Caco-2 (cell line): ENCODE results near the gene LRRK1. TPM values are rescaled to one million over a fixed set of nuclear protein-coding genes. Genes with fewer than 3 reads are reported as not detected.

Experiments used
- BruUV-seq: library from RNA; stranded (reverse); fragments of 400-500 nt; replicated peaks from 2 replicates; lab custom pipeline; 2021; lab: Mats Ljungman, UMichigan
- CTCF ChIA-PET: fragments of 300-600 bp; sonication (Branson Sonifier 250); formaldehyde crosslinking; loops from one replicate; lab custom pipeline; 2022; ENCODE audit warnings: antibody characterized with exemption; lab: Charles Lee
- POLR2A ChIA-PET: fragments of 300-600 bp; sonication (Branson Sonifier 250); formaldehyde crosslinking; loops from one replicate; lab custom pipeline; 2022; ENCODE audit warnings: antibody characterized with exemption; lab: Charles Lee
- DNase-seq, 2 experiments: peaks; one replicate each; pipeline versions ENCODE4 v3.0.0 to v3.0.0-alpha.2; 2020 to 2022
- H3K27me3 ChIP-seq: replicated peaks from 2 replicates; pipeline ENCODE4 v1.6.0; 2011; ENCODE audit warnings: low read length; ENCODE audit not compliant: control insufficient read depth, insufficient read depth
- H3K36me3 ChIP-seq: 2 replicates; pipeline ENCODE4 v1.5.1; 2011; ENCODE audit warnings: low read length; ENCODE audit not compliant: control insufficient read depth, insufficient read depth
- H3K4me1 ChIP-seq: fragments of 250-450 bp; sonication (Bioruptor Pico); 2 replicates; pipeline ENCODE4 v1.5.1; 2020; ENCODE audit warnings: mild to moderate bottlenecking
- H3K4me3 ChIP-seq: 2 replicates; pipeline ENCODE4 v1.5.1; 2011; ENCODE audit warnings: low read depth, mild to moderate bottlenecking, control low read depth, low read length
- H3K9me3 ChIP-seq: fragments of 250-450 bp; sonication (Bioruptor Pico); 2 replicates; pipeline ENCODE4 v1.5.1; 2020; ENCODE audit warnings: mild to moderate bottlenecking, moderate library complexity
- H3K27ac Mint-ChIP-seq: one replicate; pipeline ENCODE4 v1.8.0; 2022; ENCODE audit warnings: mixed read lengths; ENCODE audit not compliant: unreplicated experiment
- H3K27me3 Mint-ChIP-seq: one replicate; pipeline ENCODE4 v1.8.0; 2022; ENCODE audit warnings: mixed read lengths; ENCODE audit not compliant: insufficient read depth, unreplicated experiment
- H3K36me3 Mint-ChIP-seq: one replicate; pipeline ENCODE4 v1.8.0; 2022; ENCODE audit warnings: mild to moderate bottlenecking, mixed read lengths; ENCODE audit not compliant: insufficient read depth, unreplicated experiment
- H3K4me1 Mint-ChIP-seq: one replicate; pipeline ENCODE4 v1.8.0; 2022; ENCODE audit warnings: low read depth, mixed read lengths; ENCODE audit not compliant: unreplicated experiment
- H3K4me3 Mint-ChIP-seq: one replicate; pipeline ENCODE4 v1.8.0; 2022; ENCODE audit warnings: mild to moderate bottlenecking, moderate library complexity, mixed read lengths; ENCODE audit not compliant: unreplicated experiment
- H3K9me3 Mint-ChIP-seq: one replicate; pipeline ENCODE4 v1.8.0; 2022; ENCODE audit warnings: mixed read lengths; ENCODE audit not compliant: unreplicated experiment
- CTCF ChIP-seq, 2 experiments: fragments of 200-600 bp in 1 of 2; IDR thresholded peaks; 1 replicate in 1 of 2; 2 replicates in 1 of 2; pipeline versions ENCODE4 v1.5.1 to v1.8.0; 2011 to 2022; ENCODE audit warnings: antibody characterized with exemption in 1 of 2, control low read depth in 1 of 2, inconsistent platforms in 1 of 2, low read depth in 1 of 2, low read length in 1 of 2, mild to moderate bottlenecking in 1 of 2, moderate library complexity in 1 of 2; ENCODE audit not compliant: insufficient read depth in 1 of 2, severe bottlenecking in 1 of 2, unreplicated experiment in 1 of 2
- intact Hi-C: fragments of 100-400 bp; cut with micrococcal nuclease; formaldehyde crosslinking; loops from one replicate; pipeline ENCODE4 v1.10.0; 2022; ENCODE audit not compliant: unreplicated experiment
- total RNA-seq: library from RNA; stranded (reverse); gene quantifications from 2 replicates; pipeline ENCODE4 v1.2.3, GENCODE V29; 2022

Gene LRRK1
- total RNA-seq, 1 experiment from 2014 or later: 12.0 TPM

- no peaks in the 10 kb centered on the region for H3K36me3 ChIP-seq
- no peaks in the 10 kb centered on the region for H3K27me3 Mint-ChIP-seq
- H3K27me3 ChIP-seq: no peaks in the 10 kb centered on the region
- POLR2A ChIA-PET: no interaction called here
- intact Hi-C loops: no loop called here
- no peak overlapping the region for H3K4me3 ChIP-seq
- no peak overlapping the region for H3K27ac Mint-ChIP-seq
- H3K9me3 ChIP-seq: no peaks in the 10 kb centered on the region
- no peak for DNase-seq
- TF ChIP-seq CTCF (IDR thresholded peaks at IDR 0.05; ENCODE audit: insufficient read depth in 1 of 2, low read depth in 1 of 2, low read length in 1 of 2, severe bottlenecking in 1 of 2, unreplicated experiment in 1 of 2): no peak
- no peak overlapping the region for H3K4me3 Mint-ChIP-seq
- H3K4me1 ChIP-seq: peaks cover 14% of the 10 kb centered on the region; the same call in 1 of the 2 replicates
- CTCF ChIA-PET: no interaction called here
- no TSS peak for BruUV-seq
- peaks cover 10% of the 10 kb centered on the region for H3K9me3 Mint-ChIP-seq
- peaks cover 12% of the 10 kb centered on the region for H3K4me1 Mint-ChIP-seq
- peaks cover 9% of the 10 kb centered on the region for H3K36me3 Mint-ChIP-seq
Measured at GRCh38 chr15:101004500-101004899, 85.3 kb downstream of the LRRK1 start.

GRCh38 chr15:101004986-101005747 lies 86.0 kb downstream of the LRRK1 start:
- no peak overlapping the region for H3K4me3 ChIP-seq
- ChIA-PET CTCF (no interaction called here), POLR2A (no interaction called here)
- no peak for TF ChIP-seq CTCF (IDR thresholded peaks at IDR 0.05; ENCODE audit: insufficient read depth in 1 of 2, low read depth in 1 of 2, low read length in 1 of 2, severe bottlenecking in 1 of 2, unreplicated experiment in 1 of 2)
- H3K4me1 ChIP-seq: peaks cover 14% of the 10 kb centered on the region; the same call in 1 of the 2 replicates
- H3K4me1 Mint-ChIP-seq: peaks cover 12% of the 10 kb centered on the region
- H3K27me3 Mint-ChIP-seq: no peaks in the 10 kb centered on the region
- no peaks in the 10 kb centered on the region for H3K36me3 ChIP-seq
- H3K27ac Mint-ChIP-seq: no peak overlapping the region
- H3K36me3 Mint-ChIP-seq: peaks cover 9% of the 10 kb centered on the region
- no peaks in the 10 kb centered on the region for H3K9me3 ChIP-seq
- BruUV-seq: no TSS peak
- peaks cover 10% of the 10 kb centered on the region for H3K9me3 Mint-ChIP-seq
- DNase-seq: no peak
- intact Hi-C loops: loop anchor here (5.0 kb wide), 1 partner anchor 48 kb away; no protein-coding TSS in a partner anchor
- no peak overlapping the region for H3K4me3 Mint-ChIP-seq
- no peaks in the 10 kb centered on the region for H3K27me3 ChIP-seq

- no peaks in the 10 kb centered on the region for H3K9me3 ChIP-seq
- CTCF ChIA-PET: interaction anchor here (0.7 to 3.3 kb wide), 7 partner anchors 62 to 251 kb away, joined by 3 to 47 read pairs (median 5); partner anchors contain the start of gene LRRK1
- no peaks in the 10 kb centered on the region for H3K27me3 ChIP-seq
- intact Hi-C loops: loop anchor here (1.0 to 5.0 kb wide), 5 partner anchors 50 to 379 kb away; no protein-coding TSS in a partner anchor
- H3K36me3 ChIP-seq: no peaks in the 10 kb centered on the region
- POLR2A ChIA-PET: interaction anchor here (0.6 kb wide), 1 partner anchor 405 kb away, joined by 3 read pairs; the partner anchor contains the start of genes ASB7 and LINS1
- peak; percentile 87 for TF ChIP-seq CTCF (IDR thresholded peaks at IDR 0.05; ENCODE audit: insufficient read depth in 1 of 2, low read depth in 1 of 2, low read length in 1 of 2, severe bottlenecking in 1 of 2, unreplicated experiment in 1 of 2)
- H3K4me3 ChIP-seq: no peak overlapping the region
- Mint-ChIP-seq H3K27ac (no peak overlapping the region), H3K36me3 (peaks cover 9% of the 10 kb centered on the region), H3K9me3 (peaks cover 10% of the 10 kb centered on the region), H3K4me3 (no peak overlapping the region), H3K4me1 (peaks cover 12% of the 10 kb centered on the region), H3K27me3 (no peaks in the 10 kb centered on the region)
- BruUV-seq: no TSS peak
- peak; percentile 81 to 82 for DNase-seq
- peaks cover 14% of the 10 kb centered on the region; the same call in 1 of the 2 replicates for H3K4me1 ChIP-seq
Measured at GRCh38 chr15:101006931-101007691, 88.0 kb downstream of the LRRK1 start.
